Endothelial cell of umbilical vein (primary cell): ENCODE measurements around the gene CXCL16. TPM values are rescaled to one million over a fixed set of nuclear protein-coding genes. Genes with fewer than 3 reads are reported as not detected.

Source experiments
- BruUV-seq: library from RNA; stranded (reverse); fragments of 400-500 nt; replicated peaks from 2 replicates; lab custom pipeline; 2021; lab: Mats Ljungman, UMichigan
- CTCF ChIA-PET: fragments of 300-600, 350-600 bp; sonication (Branson Sonifier 250); formaldehyde crosslinking; loops from one replicate; lab custom pipeline; 2021; ENCODE audit warnings: antibody characterized with exemption, inconsistent platforms; lab: Charles Lee
- POLR2A ChIA-PET: fragments of 300-600, 350-600 bp; sonication (Branson Sonifier 250); formaldehyde crosslinking; loops from one replicate; lab custom pipeline; 2021; ENCODE audit warnings: antibody characterized with exemption, inconsistent platforms; lab: Charles Lee
- DNase-seq: peaks from one replicate; pipeline ENCODE4 v3.0.0-alpha.2; 2011; ENCODE audit warnings: low read depth, low spot score
- FAIRE-seq: peaks from 2 replicates; lab custom pipeline; 2011; peaks lifted over from hg19 to GRCh38; lab: Jason Lieb, UNC
- H2AFZ ChIP-seq: 2 replicates; pipeline ENCODE4 v1.6.0; 2012; ENCODE audit warnings: low read depth, low read length, control low read depth, inconsistent platforms
- H3K27ac ChIP-seq: 2 replicates; pipeline ENCODE4 v1.5.1; 2011; ENCODE audit warnings: low read depth, mild to moderate bottlenecking, control low read depth, low read length, moderate library complexity; ENCODE audit not compliant: insufficient read depth
- H3K27me3 ChIP-seq, 2 experiments: 2 replicates each; pipeline versions ENCODE4 v1.6.0 to v1.6.1; 2011; ENCODE audit warnings: low read length in 2 of 2, mixed read lengths in 1 of 2; ENCODE audit not compliant: control insufficient read depth in 2 of 2, insufficient read depth in 2 of 2
- H3K36me3 ChIP-seq, 2 experiments: 2 replicates in 1 of 2; 3 replicates in 1 of 2; pipeline ENCODE4 v1.5.1; 2011; ENCODE audit warnings: low read length in 2 of 2, mild to moderate bottlenecking in 1 of 2, moderate library complexity in 1 of 2; ENCODE audit not compliant: control insufficient read depth in 2 of 2, insufficient read depth in 2 of 2; ENCODE audit errors: extremely low read depth in 1 of 2
- H3K4me1 ChIP-seq: 3 replicates; pipeline ENCODE4 v1.5.1; 2011; ENCODE audit warnings: mild to moderate bottlenecking, low read length; ENCODE audit not compliant: control insufficient read depth, insufficient read depth; ENCODE audit errors: extremely low read depth
- H3K4me2 ChIP-seq: 2 replicates; pipeline ENCODE4 v1.6.1; 2011; ENCODE audit warnings: low read length, control low read depth, mixed read lengths; ENCODE audit not compliant: insufficient read depth
- H3K4me3 ChIP-seq, 3 experiments: fragments of 200-600 bp in 1 of 3; sonication (generic), shearing (Covaris generic) in 1 of 3; replicated peaks in 1 of 3; 2 replicates each; pipeline ENCODE4 v1.5.1; 2011 to 2016; ENCODE audit warnings: control low read depth in 3 of 3, low read length in 3 of 3, mild to moderate bottlenecking in 2 of 3, inconsistent platforms in 1 of 3, low read depth in 1 of 3, moderate library complexity in 1 of 3; ENCODE audit not compliant: insufficient read depth in 1 of 3
- H3K79me2 ChIP-seq: 2 replicates; pipeline ENCODE4 v1.6.0; 2012; ENCODE audit warnings: low read length, inconsistent platforms; ENCODE audit not compliant: control insufficient read depth, insufficient read depth
- H3K9ac ChIP-seq: replicated peaks from 2 replicates; pipeline ENCODE3; 2011; ENCODE audit warnings: low read length, control low read depth; ENCODE audit not compliant: insufficient read depth; ENCODE audit errors: extremely low read depth
- H3K9me1 ChIP-seq: replicated peaks from 3 replicates; pipeline ENCODE4 v1.6.0; 2011; ENCODE audit warnings: mild to moderate bottlenecking, low read length; ENCODE audit not compliant: control insufficient read depth, insufficient read depth; ENCODE audit errors: extremely low read depth
- H3K9me3 ChIP-seq: replicated peaks from 2 replicates; pipeline ENCODE4 v1.5.1; 2012; ENCODE audit warnings: low read length, inconsistent platforms; ENCODE audit not compliant: control insufficient read depth, insufficient read depth
- H4K20me1 ChIP-seq: replicated peaks from 2 replicates; pipeline ENCODE3; 2011; ENCODE audit warnings: mild to moderate bottlenecking, low read length; ENCODE audit not compliant: control insufficient read depth, insufficient read depth; ENCODE audit errors: extremely low read depth
- EZH2 ChIP-seq: IDR thresholded peaks from 2 replicates; pipeline ENCODE4 v1.6.1; 2012; ENCODE audit warnings: borderline replicate concordance, low read depth, mild to moderate bottlenecking, moderate library complexity, low read length, inconsistent platforms; ENCODE audit not compliant: severe bottlenecking
- FOS ChIP-seq: IDR thresholded peaks from 2 replicates; pipeline ENCODE4 v1.6.1; 2011; ENCODE audit warnings: mild to moderate bottlenecking, low read length, moderate library complexity, borderline replicate concordance; ENCODE audit not compliant: insufficient read depth
- GATA2 ChIP-seq: IDR thresholded peaks from 2 replicates; pipeline ENCODE4 v1.7.0; 2011; ENCODE audit warnings: low read depth, mild to moderate bottlenecking, moderate library complexity, mixed read lengths, low read length; ENCODE audit not compliant: insufficient read length, insufficient read depth
- JUN ChIP-seq: IDR thresholded peaks from 2 replicates; pipeline ENCODE4 v1.6.1; 2011; ENCODE audit warnings: borderline replicate concordance, low read depth; ENCODE audit not compliant: insufficient read length, insufficient read depth
- MYC ChIP-seq: IDR thresholded peaks from one replicate; pipeline ENCODE4 v1.6.1; 2011; ENCODE audit warnings: mild to moderate bottlenecking, low read depth, low read length
- POLR2A ChIP-seq: IDR thresholded peaks from 2 replicates; pipeline ENCODE4 v1.6.1; 2012; ENCODE audit warnings: low read depth, mild to moderate bottlenecking, control low read depth, low read length
- POLR2AphosphoS5 ChIP-seq: IDR thresholded peaks from 2 replicates; pipeline ENCODE4 v1.6.1; 2012; ENCODE audit warnings: low read depth, mild to moderate bottlenecking, control low read depth, low read length, moderate library complexity; ENCODE audit not compliant: insufficient read depth
- dilution Hi-C: fragments of 300-500 bp; cut with MboI; formaldehyde crosslinking; loops from one replicate; pipeline ENCODE4 v1.15.0; 2019; ENCODE audit warnings: low sequenced_read_pairs; ENCODE audit not compliant: extremely low pct_ligation_motif_present
- intact Hi-C: fragments of 100-400 bp; cut with micrococcal nuclease; formaldehyde crosslinking; loops from one replicate; pipeline ENCODE4 v1.10.0; 2022
- polyA plus RNA-seq, 4 experiments: library from polyadenylated mRNA; depleted of rRNA in 3 of 4; stranded (reverse) in 3 of 4; unstranded in 1 of 4; fragments of >200 nt; gene quantifications; 2 replicates each; pipeline versions ENCODE4 v1.2.1 to v1.2.3, GENCODE V29; 2011 to 2012; ENCODE audit warnings: missing spikeins in 1 of 4
- total RNA-seq: library from RNA; stranded (reverse); gene quantifications from 2 replicates; pipeline ENCODE4 v1.2.3, GENCODE V29; 2021
- TF ChIP-seq, protein P1 (sequence below), 2 donors: IDR thresholded peaks; 1 replicate in 1 of 2; 2 replicates in 1 of 2; pipeline ENCODE4 v1.5.1; 2011; ENCODE audit warnings: low read length in 2 of 2, mild to moderate bottlenecking in 2 of 2, moderate library complexity in 2 of 2, control low read depth in 1 of 2, inconsistent platforms in 1 of 2, low read depth in 1 of 2; ENCODE audit not compliant: insufficient read depth in 1 of 2; ENCODE audit errors: extremely low read depth in 1 of 2
- TF ChIP-seq, protein P2 (sequence below): IDR thresholded peaks from 2 replicates; pipeline ENCODE4 v1.6.1; 2011; ENCODE audit not compliant: insufficient read depth, insufficient read length

CXCL16 gene
- total and polyA plus RNA-seq, 2 donors (not counting 3 experiments of a cell fraction or from before 2014, with no cell fraction given), result 4.8 to 6.1 TPM

- Histone ChIP-seq H3K9me1 (no peaks in the 10 kb centered on the region), H3K4me2 (no peak overlapping the region), H4K20me1 (no peaks in the 10 kb centered on the region), H3K4me3 (no peak overlapping the region), H2AFZ (no peak overlapping the region), H3K27ac (no peak overlapping the region), H3K36me3 (no peaks in the 10 kb centered on the region), H3K4me1 (peaks cover 2% of the 10 kb centered on the region), H3K9me3 (no peaks in the 10 kb centered on the region), H3K9ac (no peak overlapping the region), H3K27me3 (peaks cover 19 to 23% of the 10 kb centered on the region in 2 experiments), H3K79me2 (no peaks in the 10 kb centered on the region)
- DNase-seq (no peak), FAIRE-seq (no peak)
- ChIA-PET CTCF (interaction anchor here (0.8 to 2.6 kb wide), 5 partner anchors 9 to 98 kb away, joined by 3 to 13 read pairs (median 3); partner anchors contain the start of gene TM4SF5), POLR2A (no interaction called here)
- dilution Hi-C loops (no loop called here), intact Hi-C loops (no loop called here)
- BruUV-seq, result no TSS peak
- TF ChIP-seq POLR2AphosphoS5 (no peak), EZH2 (no peak), MYC (no peak), FOS (no peak), POLR2A (no peak), GATA2 (no peak), JUN (no peak)
- TF ChIP-seq, protein P1, sequence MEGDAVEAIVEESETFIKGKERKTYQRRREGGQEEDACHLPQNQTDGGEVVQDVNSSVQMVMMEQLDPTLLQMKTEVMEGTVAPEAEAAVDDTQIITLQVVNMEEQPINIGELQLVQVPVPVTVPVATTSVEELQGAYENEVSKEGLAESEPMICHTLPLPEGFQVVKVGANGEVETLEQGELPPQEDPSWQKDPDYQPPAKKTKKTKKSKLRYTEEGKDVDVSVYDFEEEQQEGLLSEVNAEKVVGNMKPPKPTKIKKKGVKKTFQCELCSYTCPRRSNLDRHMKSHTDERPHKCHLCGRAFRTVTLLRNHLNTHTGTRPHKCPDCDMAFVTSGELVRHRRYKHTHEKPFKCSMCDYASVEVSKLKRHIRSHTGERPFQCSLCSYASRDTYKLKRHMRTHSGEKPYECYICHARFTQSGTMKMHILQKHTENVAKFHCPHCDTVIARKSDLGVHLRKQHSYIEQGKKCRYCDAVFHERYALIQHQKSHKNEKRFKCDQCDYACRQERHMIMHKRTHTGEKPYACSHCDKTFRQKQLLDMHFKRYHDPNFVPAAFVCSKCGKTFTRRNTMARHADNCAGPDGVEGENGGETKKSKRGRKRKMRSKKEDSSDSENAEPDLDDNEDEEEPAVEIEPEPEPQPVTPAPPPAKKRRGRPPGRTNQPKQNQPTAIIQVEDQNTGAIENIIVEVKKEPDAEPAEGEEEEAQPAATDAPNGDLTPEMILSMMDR (IDR thresholded peaks at IDR 0.05; ENCODE audit: extremely low read depth in 1 of 2, insufficient read depth in 1 of 2, low read depth in 1 of 2, low read length in 2 of 2), result no peak
- TF ChIP-seq, protein P2, sequence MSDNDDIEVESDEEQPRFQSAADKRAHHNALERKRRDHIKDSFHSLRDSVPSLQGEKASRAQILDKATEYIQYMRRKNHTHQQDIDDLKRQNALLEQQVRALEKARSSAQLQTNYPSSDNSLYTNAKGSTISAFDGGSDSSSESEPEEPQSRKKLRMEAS, result no peak
Measured at GRCh38 chr17:4780325-4780955, 40.7 kb upstream of the CXCL16 start.
